H1 (cell line): ENCODE data around the gene SLC1A1. TPM values are rescaled to one million over a fixed set of nuclear protein-coding genes. Genes with fewer than 3 reads are reported as not detected.

Source experiments
- BACH1 ChIP-seq: IDR thresholded peaks from 2 replicates; pipeline ENCODE4 v1.6.1; 2012; ENCODE audit warnings: low read length, improper control_type of control experiment
- CREB1 ChIP-seq: IDR thresholded peaks from 2 replicates; pipeline ENCODE4 v1.6.1; 2012; ENCODE audit warnings: inconsistent platforms
- GTF2F1 ChIP-seq: IDR thresholded peaks from 2 replicates; pipeline ENCODE4 v1.6.1; 2012; ENCODE audit warnings: low read depth, low read length, improper control_type of control experiment, borderline replicate concordance
- JUN ChIP-seq: IDR thresholded peaks from 2 replicates; pipeline ENCODE4 v1.6.1; 2011; ENCODE audit warnings: low read depth, mild to moderate bottlenecking, improper control_type of control experiment, low read length
- KDM5A ChIP-seq: fragments of 200-600 bp; IDR thresholded peaks from 2 replicates; pipeline ENCODE4 v1.7.1; 2012; ENCODE audit warnings: mild to moderate bottlenecking, low read length, inconsistent platforms, mixed read lengths
- POU5F1 ChIP-seq: IDR thresholded peaks from 2 replicates; pipeline ENCODE4 v1.6.1; 2011; ENCODE audit warnings: low read depth, mild to moderate bottlenecking, low read length, moderate library complexity
- SIX5 ChIP-seq: IDR thresholded peaks from 2 replicates; pipeline ENCODE4 v1.6.1; 2011; ENCODE audit warnings: mild to moderate bottlenecking, low read depth, low read length
- TBP ChIP-seq: IDR thresholded peaks from 2 replicates; pipeline ENCODE4 v1.6.1; 2011; ENCODE audit warnings: low read depth, low read length, improper control_type of control experiment
- polyA plus RNA-seq, 7 experiments: library from polyadenylated mRNA; depleted of rRNA in 3 of 7; stranded (reverse) in 5 of 7; unstranded in 2 of 7; fragments of >200 nt in 5 of 7; fragments of 200-250 nt in 2 of 7; gene quantifications; 1 replicate in 5 of 7; 2 replicates in 1 of 7; 4 replicates in 1 of 7; pipeline versions ENCODE4 v1.2.1 to v1.2.3, GENCODE V29; 2011 to 2013; ENCODE audit warnings: missing spikeins in 2 of 7, mixed read lengths in 2 of 7
- total RNA-seq: library from RNA; stranded (reverse); fragmentation: NEBNext Ultra II Directional; extraction: Animal tissue kit (Norgen Biotek cat#: 25700); gene quantifications from 2 replicates; pipeline ENCODE4 v1.2.1, GENCODE V29; 2021
- TF ChIP-seq, protein P1 (sequence below): fragments of 300-600 bp; sonication (generic); IDR thresholded peaks from 2 replicates; pipeline ENCODE4 v1.7.1; 2012; ENCODE audit warnings: low read length, moderate library complexity, mild to moderate bottlenecking, inconsistent platforms; ENCODE audit not compliant: insufficient replicate concordance
- TF ChIP-seq, protein P2 (sequence below): IDR thresholded peaks from 2 replicates; pipeline ENCODE4 v1.6.1; 2012; ENCODE audit warnings: inconsistent platforms

Gene SLC1A1
- total and polyA plus RNA-seq, 2 of the 8 experiments (the other 6 are each of a cell fraction or from before 2014, with no cell fraction given): 4.7 to 11.7 TPM

DNA sequence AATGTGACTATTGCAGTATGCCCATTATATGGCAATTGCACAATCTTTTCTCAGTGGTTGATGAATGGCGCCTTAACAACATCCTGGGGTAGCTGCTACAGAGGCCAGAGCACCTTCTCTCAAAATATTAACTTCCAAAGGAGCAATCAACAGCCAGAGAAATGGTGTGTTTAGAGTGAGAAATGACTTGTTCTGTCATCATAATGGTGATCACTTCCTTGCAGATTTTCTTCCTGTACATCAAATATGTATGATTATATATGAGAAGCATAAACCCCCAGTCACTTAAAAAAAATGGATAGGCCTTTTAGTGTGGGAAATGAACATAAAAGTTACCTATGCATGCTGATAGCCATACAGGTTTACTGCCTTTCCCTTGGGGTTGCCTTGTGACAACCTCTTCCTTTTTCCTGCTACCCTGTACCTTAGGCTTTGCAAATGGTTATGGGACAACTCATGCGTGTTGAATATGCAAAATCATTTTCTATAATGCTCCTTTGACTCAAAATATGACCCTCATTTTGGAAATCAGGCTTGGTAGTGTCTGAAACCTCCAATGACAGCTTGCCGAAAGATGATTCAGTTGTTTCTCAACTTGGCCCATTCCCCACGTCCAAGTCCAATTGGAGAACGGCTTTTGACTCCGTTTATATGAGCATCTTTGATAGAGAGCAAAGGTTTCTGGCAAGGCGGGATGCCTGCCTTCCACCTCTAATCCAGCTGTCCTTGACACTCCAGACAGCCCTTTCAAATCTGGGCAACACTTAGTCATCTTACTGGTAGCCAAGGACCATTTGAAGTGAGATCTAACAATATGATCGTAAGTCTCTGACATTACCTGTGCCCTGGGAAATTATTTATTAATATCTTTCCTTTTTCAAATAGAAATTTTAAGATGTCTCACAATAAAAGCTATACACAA lies 69.3 kb downstream of the SLC1A1 start (continued):
- TF ChIP-seq, protein P1, sequence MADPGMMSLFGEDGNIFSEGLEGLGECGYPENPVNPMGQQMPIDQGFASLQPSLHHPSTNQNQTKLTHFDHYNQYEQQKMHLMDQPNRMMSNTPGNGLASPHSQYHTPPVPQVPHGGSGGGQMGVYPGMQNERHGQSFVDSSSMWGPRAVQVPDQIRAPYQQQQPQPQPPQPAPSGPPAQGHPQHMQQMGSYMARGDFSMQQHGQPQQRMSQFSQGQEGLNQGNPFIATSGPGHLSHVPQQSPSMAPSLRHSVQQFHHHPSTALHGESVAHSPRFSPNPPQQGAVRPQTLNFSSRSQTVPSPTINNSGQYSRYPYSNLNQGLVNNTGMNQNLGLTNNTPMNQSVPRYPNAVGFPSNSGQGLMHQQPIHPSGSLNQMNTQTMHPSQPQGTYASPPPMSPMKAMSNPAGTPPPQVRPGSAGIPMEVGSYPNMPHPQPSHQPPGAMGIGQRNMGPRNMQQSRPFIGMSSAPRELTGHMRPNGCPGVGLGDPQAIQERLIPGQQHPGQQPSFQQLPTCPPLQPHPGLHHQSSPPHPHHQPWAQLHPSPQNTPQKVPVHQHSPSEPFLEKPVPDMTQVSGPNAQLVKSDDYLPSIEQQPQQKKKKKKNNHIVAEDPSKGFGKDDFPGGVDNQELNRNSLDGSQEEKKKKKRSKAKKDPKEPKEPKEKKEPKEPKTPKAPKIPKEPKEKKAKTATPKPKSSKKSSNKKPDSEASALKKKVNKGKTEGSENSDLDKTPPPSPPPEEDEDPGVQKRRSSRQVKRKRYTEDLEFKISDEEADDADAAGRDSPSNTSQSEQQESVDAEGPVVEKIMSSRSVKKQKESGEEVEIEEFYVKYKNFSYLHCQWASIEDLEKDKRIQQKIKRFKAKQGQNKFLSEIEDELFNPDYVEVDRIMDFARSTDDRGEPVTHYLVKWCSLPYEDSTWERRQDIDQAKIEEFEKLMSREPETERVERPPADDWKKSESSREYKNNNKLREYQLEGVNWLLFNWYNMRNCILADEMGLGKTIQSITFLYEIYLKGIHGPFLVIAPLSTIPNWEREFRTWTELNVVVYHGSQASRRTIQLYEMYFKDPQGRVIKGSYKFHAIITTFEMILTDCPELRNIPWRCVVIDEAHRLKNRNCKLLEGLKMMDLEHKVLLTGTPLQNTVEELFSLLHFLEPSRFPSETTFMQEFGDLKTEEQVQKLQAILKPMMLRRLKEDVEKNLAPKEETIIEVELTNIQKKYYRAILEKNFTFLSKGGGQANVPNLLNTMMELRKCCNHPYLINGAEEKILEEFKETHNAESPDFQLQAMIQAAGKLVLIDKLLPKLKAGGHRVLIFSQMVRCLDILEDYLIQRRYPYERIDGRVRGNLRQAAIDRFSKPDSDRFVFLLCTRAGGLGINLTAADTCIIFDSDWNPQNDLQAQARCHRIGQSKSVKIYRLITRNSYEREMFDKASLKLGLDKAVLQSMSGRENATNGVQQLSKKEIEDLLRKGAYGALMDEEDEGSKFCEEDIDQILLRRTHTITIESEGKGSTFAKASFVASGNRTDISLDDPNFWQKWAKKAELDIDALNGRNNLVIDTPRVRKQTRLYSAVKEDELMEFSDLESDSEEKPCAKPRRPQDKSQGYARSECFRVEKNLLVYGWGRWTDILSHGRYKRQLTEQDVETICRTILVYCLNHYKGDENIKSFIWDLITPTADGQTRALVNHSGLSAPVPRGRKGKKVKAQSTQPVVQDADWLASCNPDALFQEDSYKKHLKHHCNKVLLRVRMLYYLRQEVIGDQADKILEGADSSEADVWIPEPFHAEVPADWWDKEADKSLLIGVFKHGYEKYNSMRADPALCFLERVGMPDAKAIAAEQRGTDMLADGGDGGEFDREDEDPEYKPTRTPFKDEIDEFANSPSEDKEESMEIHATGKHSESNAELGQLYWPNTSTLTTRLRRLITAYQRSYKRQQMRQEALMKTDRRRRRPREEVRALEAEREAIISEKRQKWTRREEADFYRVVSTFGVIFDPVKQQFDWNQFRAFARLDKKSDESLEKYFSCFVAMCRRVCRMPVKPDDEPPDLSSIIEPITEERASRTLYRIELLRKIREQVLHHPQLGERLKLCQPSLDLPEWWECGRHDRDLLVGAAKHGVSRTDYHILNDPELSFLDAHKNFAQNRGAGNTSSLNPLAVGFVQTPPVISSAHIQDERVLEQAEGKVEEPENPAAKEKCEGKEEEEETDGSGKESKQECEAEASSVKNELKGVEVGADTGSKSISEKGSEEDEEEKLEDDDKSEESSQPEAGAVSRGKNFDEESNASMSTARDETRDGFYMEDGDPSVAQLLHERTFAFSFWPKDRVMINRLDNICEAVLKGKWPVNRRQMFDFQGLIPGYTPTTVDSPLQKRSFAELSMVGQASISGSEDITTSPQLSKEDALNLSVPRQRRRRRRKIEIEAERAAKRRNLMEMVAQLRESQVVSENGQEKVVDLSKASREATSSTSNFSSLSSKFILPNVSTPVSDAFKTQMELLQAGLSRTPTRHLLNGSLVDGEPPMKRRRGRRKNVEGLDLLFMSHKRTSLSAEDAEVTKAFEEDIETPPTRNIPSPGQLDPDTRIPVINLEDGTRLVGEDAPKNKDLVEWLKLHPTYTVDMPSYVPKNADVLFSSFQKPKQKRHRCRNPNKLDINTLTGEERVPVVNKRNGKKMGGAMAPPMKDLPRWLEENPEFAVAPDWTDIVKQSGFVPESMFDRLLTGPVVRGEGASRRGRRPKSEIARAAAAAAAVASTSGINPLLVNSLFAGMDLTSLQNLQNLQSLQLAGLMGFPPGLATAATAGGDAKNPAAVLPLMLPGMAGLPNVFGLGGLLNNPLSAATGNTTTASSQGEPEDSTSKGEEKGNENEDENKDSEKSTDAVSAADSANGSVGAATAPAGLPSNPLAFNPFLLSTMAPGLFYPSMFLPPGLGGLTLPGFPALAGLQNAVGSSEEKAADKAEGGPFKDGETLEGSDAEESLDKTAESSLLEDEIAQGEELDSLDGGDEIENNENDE: no peak
- no peak for TF ChIP-seq BACH1
- no peak for TF ChIP-seq POU5F1
- no peak for TF ChIP-seq TBP
- no peak for TF ChIP-seq JUN
- no peak for TF ChIP-seq SIX5
- TF ChIP-seq, protein P2, sequence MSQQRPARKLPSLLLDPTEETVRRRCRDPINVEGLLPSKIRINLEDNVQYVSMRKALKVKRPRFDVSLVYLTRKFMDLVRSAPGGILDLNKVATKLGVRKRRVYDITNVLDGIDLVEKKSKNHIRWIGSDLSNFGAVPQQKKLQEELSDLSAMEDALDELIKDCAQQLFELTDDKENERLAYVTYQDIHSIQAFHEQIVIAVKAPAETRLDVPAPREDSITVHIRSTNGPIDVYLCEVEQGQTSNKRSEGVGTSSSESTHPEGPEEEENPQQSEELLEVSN: no peak
- no peak for TF ChIP-seq GTF2F1
- TF ChIP-seq KDM5A: no peak
- TF ChIP-seq CREB1: no peak
